ENCODE measurements around the gene ERAP2.

Gene ERAP2

DNA sequence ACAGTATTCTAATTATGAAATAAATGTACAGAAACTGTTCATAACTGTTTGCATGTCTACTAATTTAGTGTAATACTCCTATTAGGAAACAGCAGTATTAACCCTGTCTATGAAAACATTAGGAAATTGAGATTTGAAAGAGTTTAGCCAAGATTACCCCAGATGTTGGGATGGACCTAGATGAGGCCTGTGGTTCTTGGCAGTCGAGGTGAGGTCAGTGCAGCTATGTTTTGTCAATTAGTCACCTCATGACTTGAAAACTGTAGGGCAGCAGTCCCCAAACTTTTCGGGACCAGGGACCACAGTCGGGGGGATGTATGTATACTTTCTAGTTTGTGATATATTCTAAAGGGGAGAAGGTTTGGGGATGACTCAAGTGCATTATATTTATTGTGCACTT is 64.3 kb downstream of the ERAP2 start:
- TF ChIP-seq, protein P1, sequence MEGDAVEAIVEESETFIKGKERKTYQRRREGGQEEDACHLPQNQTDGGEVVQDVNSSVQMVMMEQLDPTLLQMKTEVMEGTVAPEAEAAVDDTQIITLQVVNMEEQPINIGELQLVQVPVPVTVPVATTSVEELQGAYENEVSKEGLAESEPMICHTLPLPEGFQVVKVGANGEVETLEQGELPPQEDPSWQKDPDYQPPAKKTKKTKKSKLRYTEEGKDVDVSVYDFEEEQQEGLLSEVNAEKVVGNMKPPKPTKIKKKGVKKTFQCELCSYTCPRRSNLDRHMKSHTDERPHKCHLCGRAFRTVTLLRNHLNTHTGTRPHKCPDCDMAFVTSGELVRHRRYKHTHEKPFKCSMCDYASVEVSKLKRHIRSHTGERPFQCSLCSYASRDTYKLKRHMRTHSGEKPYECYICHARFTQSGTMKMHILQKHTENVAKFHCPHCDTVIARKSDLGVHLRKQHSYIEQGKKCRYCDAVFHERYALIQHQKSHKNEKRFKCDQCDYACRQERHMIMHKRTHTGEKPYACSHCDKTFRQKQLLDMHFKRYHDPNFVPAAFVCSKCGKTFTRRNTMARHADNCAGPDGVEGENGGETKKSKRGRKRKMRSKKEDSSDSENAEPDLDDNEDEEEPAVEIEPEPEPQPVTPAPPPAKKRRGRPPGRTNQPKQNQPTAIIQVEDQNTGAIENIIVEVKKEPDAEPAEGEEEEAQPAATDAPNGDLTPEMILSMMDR (IDR thresholded peaks at IDR 0.05; ENCODE audit: borderline replicate concordance, insufficient read depth, low read depth, low read length), result no peak

DNA sequence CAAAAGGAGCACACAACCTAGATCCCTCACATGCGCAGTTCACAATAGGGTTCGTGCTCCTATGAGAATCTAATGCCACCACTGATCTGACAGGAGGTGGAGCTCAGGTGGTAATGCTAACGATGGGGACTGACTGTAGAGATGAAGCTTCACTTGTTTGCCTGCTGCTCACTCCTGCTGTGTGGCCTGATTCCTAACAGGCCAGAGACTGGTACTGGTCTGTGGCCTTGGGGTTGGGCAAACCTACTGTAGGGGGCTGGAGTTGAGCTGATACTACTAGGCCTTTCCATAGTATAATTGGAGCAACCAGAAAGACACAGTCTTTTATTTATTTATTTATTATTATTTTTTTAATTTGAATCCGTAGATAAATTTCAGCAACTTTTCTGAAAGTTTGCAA is 64.8 kb downstream of the ERAP2 start:
- no peak overlapping the region for H3K4me3 ChIP-seq (ENCODE audit: low read depth, low read length)
- TF ChIP-seq, protein P1 (IDR thresholded peaks at IDR 0.05; ENCODE audit: borderline replicate concordance, insufficient read depth, low read depth, low read length), result no peak

More for the DNA sequence above, 64.3 kb downstream of the ERAP2 start:
- no peak overlapping the region for H3K4me3 ChIP-seq (ENCODE audit: low read depth, low read length)

DNA sequence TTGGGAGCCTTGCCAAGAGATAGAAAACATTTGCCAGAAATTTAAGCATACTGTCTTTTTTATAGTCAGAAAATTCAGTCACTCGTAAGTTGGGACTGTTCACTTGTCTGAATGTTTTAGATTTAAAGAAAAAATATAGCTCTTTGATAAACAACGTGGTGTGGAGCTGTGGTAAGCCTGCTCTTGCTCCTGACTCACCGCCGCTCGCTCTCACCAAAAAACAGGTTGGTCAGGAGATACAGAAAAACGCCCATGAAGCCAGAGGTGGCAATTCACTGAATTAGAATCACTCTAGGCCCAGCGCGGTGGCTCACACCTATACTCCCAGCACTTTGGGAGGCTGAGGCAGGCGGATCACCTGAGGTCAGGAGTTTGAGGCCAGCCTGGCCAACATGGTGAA is 65.8 kb downstream of the ERAP2 start:
- H3K4me3 ChIP-seq (ENCODE audit: low read depth, low read length), result no peak overlapping the region
- TF ChIP-seq, protein P1 (IDR thresholded peaks at IDR 0.05; ENCODE audit: borderline replicate concordance, insufficient read depth, low read depth, low read length), result no peak

DNA sequence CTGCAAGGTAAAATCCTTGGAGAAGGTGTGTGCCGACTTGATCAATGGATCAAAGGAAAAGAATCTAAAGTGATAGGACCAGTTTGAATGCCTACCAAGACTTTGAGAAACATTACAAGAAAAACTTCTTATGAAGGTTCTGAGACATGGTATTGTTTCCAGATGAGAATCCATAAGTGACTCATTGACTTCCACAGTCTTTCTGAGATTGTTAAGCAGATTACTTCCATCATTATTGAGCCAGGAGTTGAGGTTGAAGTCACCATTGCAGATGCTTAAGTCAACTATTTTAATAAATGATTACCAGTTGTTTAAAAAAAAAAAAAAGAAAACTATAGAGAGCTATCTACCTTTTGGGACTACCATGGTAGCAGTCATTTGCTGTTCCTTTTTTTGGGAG is 66.6 kb downstream of the ERAP2 start:
- TF ChIP-seq, protein P1 (IDR thresholded peaks at IDR 0.05; ENCODE audit: borderline replicate concordance, insufficient read depth, low read depth, low read length), result no peak
- no peak overlapping the region for H3K4me3 ChIP-seq (ENCODE audit: low read depth, low read length)

DNA sequence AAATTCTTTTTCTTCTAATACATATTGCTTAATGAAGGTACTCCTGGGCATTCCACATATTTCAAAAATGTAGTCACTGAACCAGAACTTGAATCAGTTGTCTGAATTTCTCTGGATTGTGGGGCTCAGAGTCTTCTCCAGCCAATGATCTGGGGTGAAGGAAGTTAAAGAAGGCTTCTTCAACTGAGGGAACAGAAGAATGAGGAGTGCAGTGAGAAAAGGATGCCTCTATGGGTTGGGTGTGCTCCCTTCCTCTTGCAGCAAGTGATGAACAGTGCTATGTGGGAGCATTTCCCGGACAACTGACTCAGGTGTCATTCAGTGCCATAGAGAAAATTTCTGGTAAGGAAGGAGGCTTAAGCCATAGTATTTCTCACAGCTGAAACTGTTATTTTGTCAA is 67.5 kb downstream of the ERAP2 start:
- H3K4me3 ChIP-seq (ENCODE audit: low read depth, low read length), result no peak overlapping the region
- TF ChIP-seq, protein P1 (IDR thresholded peaks at IDR 0.05; ENCODE audit: borderline replicate concordance, insufficient read depth, low read depth, low read length), result no peak

DNA sequence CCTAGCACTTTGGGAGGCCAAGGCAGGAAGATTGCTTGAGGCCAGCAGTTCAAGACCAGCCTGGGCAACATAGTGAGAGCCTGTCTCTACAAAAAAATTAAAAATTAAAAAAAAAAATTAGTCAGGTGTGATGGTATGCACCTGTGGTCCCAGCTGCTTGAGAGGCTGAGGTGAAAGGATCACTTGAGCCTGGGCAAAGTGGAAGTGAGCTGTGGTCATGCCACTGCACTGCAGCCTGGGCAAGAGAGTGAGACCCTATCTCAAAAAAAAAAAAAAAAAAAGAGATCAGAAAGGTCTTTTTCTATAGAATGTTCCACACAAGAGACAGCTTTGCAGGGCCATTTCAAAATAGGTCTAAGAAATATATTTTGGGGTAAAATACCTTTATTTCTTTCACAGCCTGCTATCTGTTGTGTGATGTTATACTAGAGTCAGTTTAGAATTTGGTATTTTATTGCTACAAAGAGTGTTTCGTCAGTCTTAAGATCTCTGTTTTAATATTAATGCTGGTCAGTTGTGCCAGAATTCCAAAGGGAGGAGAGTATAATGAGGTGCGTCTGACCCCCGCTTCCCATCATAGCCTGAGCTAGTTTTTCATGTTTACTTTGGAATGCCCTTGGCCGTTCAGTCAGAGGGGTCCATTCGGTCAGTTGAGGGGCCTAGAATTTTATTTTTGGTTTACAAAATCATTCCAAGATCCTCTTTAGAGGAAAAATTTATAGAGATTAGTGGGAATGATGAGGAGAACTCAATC is 69.0 kb downstream of the ERAP2 start:
- TF ChIP-seq, protein P1 (IDR thresholded peaks at IDR 0.05; ENCODE audit: borderline replicate concordance, insufficient read depth, low read depth, low read length), result no peak
- H3K4me3 ChIP-seq (ENCODE audit: low read depth, low read length), result no peak overlapping the region

DNA sequence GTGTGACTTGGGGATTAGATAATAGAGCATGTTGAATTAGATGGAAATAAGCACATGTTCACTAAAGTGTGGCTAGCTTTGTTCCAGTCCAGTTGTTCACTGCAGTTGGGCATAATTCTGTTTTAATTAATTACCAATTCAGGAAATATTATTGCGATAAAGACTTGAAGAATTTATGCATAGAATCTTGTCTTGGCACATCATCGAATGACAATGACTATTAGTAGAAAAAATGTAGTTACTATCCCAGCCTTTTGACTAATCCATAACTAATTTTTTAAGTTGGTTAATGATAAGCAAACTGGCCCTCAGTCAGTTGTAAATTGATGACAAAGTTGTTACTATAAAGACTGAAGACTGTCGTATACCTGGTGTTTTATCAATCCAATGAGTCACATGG is 70.1 kb downstream of the ERAP2 start:
- H3K4me3 ChIP-seq (ENCODE audit: low read depth, low read length), result no peak overlapping the region
- TF ChIP-seq, protein P1 (IDR thresholded peaks at IDR 0.05; ENCODE audit: borderline replicate concordance, insufficient read depth, low read depth, low read length), result no peak

Measured in GM12875 (cell line).